Lung (tissue), 13 donors: Measurements from ENCODE around the gene DDX43. TPM values are rescaled to one million over a fixed set of nuclear protein-coding genes. Genes with fewer than 3 reads are reported as not detected.

Experiments
- ATAC-seq: fragments of 200-7000 bp; cut with Tn5 transposase; one replicate; pipeline ENCODE4 v1.9.1; 2020; ENCODE audit warnings: moderate number of reproducible peaks; ENCODE audit not compliant: insufficient read depth, low FRiP score
- DNase-seq, 3 donors: peaks; one replicate each; pipeline ENCODE4 v3.0.0-alpha.2; 2013 to 2017
- H3K27ac ChIP-seq, 2 donors: one replicate each; pipeline ENCODE4 v1.5.1; 2013; ENCODE audit warnings: mild to moderate bottlenecking in 2 of 2, moderate library complexity in 2 of 2, control low read depth in 1 of 2, inconsistent platforms in 1 of 2, low read depth in 1 of 2, low read length in 1 of 2
- H3K27me3 ChIP-seq, 3 donors: one replicate each; pipeline ENCODE4 v1.5.1; 2013; ENCODE audit warnings: low read length in 2 of 3; ENCODE audit not compliant: control insufficient read depth in 3 of 3, insufficient read depth in 3 of 3
- H3K36me3 ChIP-seq, 4 donors: one replicate each; pipeline ENCODE4 v1.5.1; 2013; ENCODE audit warnings: low read length in 4 of 4, mild to moderate bottlenecking in 1 of 4, moderate library complexity in 1 of 4; ENCODE audit not compliant: control insufficient read depth in 4 of 4, insufficient read depth in 4 of 4
- H3K4me1 ChIP-seq, 5 donors: one replicate each; pipeline ENCODE4 v1.5.1; 2013; ENCODE audit warnings: low read length in 5 of 5, mild to moderate bottlenecking in 2 of 5, moderate library complexity in 1 of 5; ENCODE audit not compliant: control insufficient read depth in 5 of 5, insufficient read depth in 5 of 5
- H3K4me3 ChIP-seq: one replicate; pipeline ENCODE4 v1.5.1; 2013; ENCODE audit warnings: mild to moderate bottlenecking, control low read depth, moderate library complexity
- H3K9ac ChIP-seq, 2 donors: one replicate each; pipeline ENCODE4 v1.5.1; 2013; ENCODE audit warnings: low read length in 2 of 2, control low read depth in 1 of 2; ENCODE audit not compliant: insufficient read depth in 1 of 2
- H3K9me3 ChIP-seq, 4 donors: one replicate each; pipeline ENCODE4 v1.5.1; 2013; ENCODE audit warnings: low read length in 3 of 4, mild to moderate bottlenecking in 1 of 4, moderate library complexity in 1 of 4; ENCODE audit not compliant: control insufficient read depth in 4 of 4, insufficient read depth in 3 of 4
- CTCF ChIP-seq: IDR thresholded peaks from 2 replicates; pipeline ENCODE4 v1.5.1; 2012; ENCODE audit warnings: mild to moderate bottlenecking; ENCODE audit errors: control extremely low read depth, extremely low read depth
- WGBS, 2 donors: extraction: QIAGEN DNeasy Blood & Tissue Kit; methylation state at CpG; one replicate each; pipeline ENCODE4 v1.1.7; 2013; 5-methylcytosine and 5-hydroxymethylcytosine counted together
- polyA plus RNA-seq, 2 donors: library from polyadenylated mRNA; stranded (reverse); fragments of 200-250 nt; gene quantifications; one replicate each; pipeline ENCODE4 v1.2.1, GENCODE V29; 2013
- small RNA-seq: library from RNA; depleted of rRNA; stranded (forward); fragments of <200 nt; gene quantifications from one replicate; pipeline ENCODE3, GENCODE V24; 2014; ENCODE audit warnings: low replicate concordance
- total RNA-seq, 2 donors: library from RNA; depleted of rRNA in 1 of 2; stranded (reverse); fragments of >200 nt in 1 of 2; gene quantifications; one replicate each; pipeline ENCODE4 v1.2.1, GENCODE V29; 2014 to 2021
- donor health status: control.
- donor health status: control.
- donor health status: Bipolar disorder and iron deficiency.
- donor health status: healthy.
- donor health status: DM: yes; HTN: yes; CAD: no.

DDX43 gene
- total and polyA plus RNA-seq, 4 donors: 0.14 to 3.0 (median 0.92) TPM

DNA sequence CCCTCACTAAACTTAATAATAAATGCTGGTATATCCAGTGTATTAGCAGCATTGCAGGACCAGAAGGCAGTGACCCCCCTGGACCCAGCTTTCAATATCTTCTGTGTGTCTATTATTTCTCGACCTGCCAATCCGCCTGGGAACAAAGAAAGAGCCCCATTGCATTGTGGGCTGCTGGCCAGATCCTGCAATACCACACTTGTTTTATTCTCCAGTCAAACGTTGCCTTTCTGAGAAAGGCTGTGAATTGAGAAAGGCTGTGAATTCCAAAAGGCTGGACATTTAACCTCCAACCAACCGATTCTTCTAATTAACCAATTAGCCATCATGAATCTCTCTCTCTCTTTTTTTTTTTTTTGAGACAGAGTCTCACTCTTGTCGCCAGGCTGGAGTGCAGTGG lies 65.4 kb downstream of the DDX43 start:
- Histone ChIP-seq H3K27ac (no peak overlapping the region), H3K36me3 (peaks cover 0 to 3% (median 1%) of the 10 kb centered on the region in 4 donors), H3K27me3 (no peaks in the 10 kb centered on the region), H3K4me3 (no peak overlapping the region), H3K9ac (no peak overlapping the region), H3K9me3 (no peaks in the 10 kb centered on the region), H3K4me1 (peaks cover 0 to 3% (median 0%) of the 10 kb centered on the region in 5 donors)
- DNase-seq (peak in 1 of 3 donors; percentile 3), ATAC-seq (no peak)
- TF ChIP-seq CTCF: no peak
- WGBS, 2 donors: 64 to 69% methylated on average over 5 of the region's 5 CpGs

- peak within 1 kb of the TSS; percentile 85 to 96 for H3K27ac ChIP-seq
- DNase-seq (peak; percentile 91 to 96 (median 94)), ATAC-seq (peak; percentile 96)
- no peak for TF ChIP-seq CTCF
- H3K9ac ChIP-seq: peak within 1 kb of the TSS; percentile 92 to 93
- H3K36me3 ChIP-seq: peaks cover 1 to 8% (median 2%) of the 10 kb centered on the region in 4 donors
- H3K4me1 ChIP-seq: peaks cover 0 to 3% (median 0%) of the 10 kb centered on the region in 5 donors
- H3K4me3 ChIP-seq: peak within 1 kb of the TSS; percentile 64
- H3K27me3 ChIP-seq: no peaks in the 10 kb centered on the region
- no peaks in the 10 kb centered on the region for H3K9me3 ChIP-seq
- 0% methylated on average over 55 of the region's 55 CpGs for WGBS, 2 donors
Measured at GRCh38 chr6:73461537-73462350, 67.1 kb downstream of the DDX43 start, which contains the start of gene MTO1. MTO1 (plus strand) TSS chr6:73461737; CDS start chr6:73461855, 118 bp downstream.

Small RNA genes within 50 kb of the gene (small RNA-seq; reads per million reads assigned to genes)
- gene RNU6-975P (not detected), gene RPL39P3 (0.89 reads per million, percentile 79 among the genes with 10 or more reads in this experiment)

Other genes starting within 250 kb of the DDX43 start
- gene KHDC1L, start 169.3 kb upstream of the DDX43 start, total RNA-seq: not detected
- under 1 TPM in 1 of 2 donors, not detected in 1; 0.31 TPM for gene KHDC1L, start 169.3 kb upstream of the DDX43 start, polyA plus RNA-seq
- gene KHDC1, start 131.6 kb upstream of the DDX43 start, total RNA-seq: 1 to 10 TPM; 3.0 to 3.5 TPM
- gene KHDC1, start 131.6 kb upstream of the DDX43 start, polyA plus RNA-seq: 1 to 10 TPM; 1.3 to 1.9 TPM
- gene DPPA5, start 40.6 kb upstream of the DDX43 start, total RNA-seq: not detected
- not detected for gene DPPA5, start 40.6 kb upstream of the DDX43 start, polyA plus RNA-seq
- not detected for gene KHDC3L, start 32.2 kb upstream of the DDX43 start, total RNA-seq
- not detected for gene KHDC3L, start 32.2 kb upstream of the DDX43 start, polyA plus RNA-seq
- under 1 TPM in 1 of 2 donors, not detected in 1; 0.98 TPM for gene OOEP, start 24.9 kb upstream of the DDX43 start, total RNA-seq
- gene OOEP, start 24.9 kb upstream of the DDX43 start, polyA plus RNA-seq: under 1 TPM; 0.16 to 0.37 TPM
- 10 to 100 TPM in 1 of 2 donors, 1 to 10 TPM in 1; 8.9 to 14.0 TPM for gene CGAS, start 57.5 kb downstream of the DDX43 start, total RNA-seq
- gene CGAS, start 57.5 kb downstream of the DDX43 start, polyA plus RNA-seq: 1 to 10 TPM; 2.1 to 6.6 TPM
- 10 to 100 TPM; 16.5 to 23.6 TPM for gene MTO1, start 66.9 kb downstream of the DDX43 start, total RNA-seq
- 10 to 100 TPM; 11.1 to 12.5 TPM for gene MTO1, start 66.9 kb downstream of the DDX43 start, polyA plus RNA-seq
- over 10,000 TPM in 1 of 2 donors, 1,000 to 10,000 TPM in 1; 7,767 to 13,654 TPM for gene EEF1A1, start 126.2 kb downstream of the DDX43 start, total RNA-seq
- gene EEF1A1, start 126.2 kb downstream of the DDX43 start, polyA plus RNA-seq: 1,000 to 10,000 TPM; 8,131 to 8,262 TPM